ENCODE measurements around the gene SHROOM3. TPM values are rescaled to one million over a fixed set of nuclear protein-coding genes. Genes with fewer than 3 reads are reported as not detected.

SHROOM3 gene
- total RNA-seq, 1 donor from 2014 or later, result 8.0 TPM

GRCh38 chr4:76543378-76543777 lies 108.3 kb downstream of the SHROOM3 start:
- no peak for DNase-seq

- DNase-seq, result no peak
Measured at GRCh38 chr4:76544725-76545124, 109.7 kb downstream of the SHROOM3 start.

GRCh38 chr4:76545226-76545884 lies 110.3 kb downstream of the SHROOM3 start:
- DNase-seq, result no peak

- no peak for DNase-seq
Measured at GRCh38 chr4:76546327-76546726, 111.3 kb downstream of the SHROOM3 start.

GRCh38 chr4:76546759-76547742 lies 112.0 kb downstream of the SHROOM3 start:
- DNase-seq, result peak; percentile 19

- DNase-seq, result no peak
Measured at GRCh38 chr4:76548704-76549103, 113.7 kb downstream of the SHROOM3 start.

GRCh38 chr4:76549765-76550164 lies 114.7 kb downstream of the SHROOM3 start:
- DNase-seq, result no peak

- no peak for DNase-seq
Measured at GRCh38 chr4:76550966-76551780, 116.1 kb downstream of the SHROOM3 start.

GRCh38 chr4:76554630-76555029 lies 119.6 kb downstream of the SHROOM3 start:
- no peak for DNase-seq

- DNase-seq, result no peak
Measured at GRCh38 chr4:76556452-76556851, 121.4 kb downstream of the SHROOM3 start.

GRCh38 chr4:76558396-76559235 lies 123.6 kb downstream of the SHROOM3 start:
- no peak for DNase-seq

- no peak for DNase-seq
Measured at GRCh38 chr4:76559236-76560071, 124.4 kb downstream of the SHROOM3 start.

- DNase-seq, result peak; percentile 35
Measured at GRCh38 chr4:76562161-76562560, 127.1 kb downstream of the SHROOM3 start.

GRCh38 chr4:76562836-76563453 lies 127.9 kb downstream of the SHROOM3 start:
- DNase-seq, result peak; percentile 50

GRCh38 chr4:76563454-76564122 lies 128.6 kb downstream of the SHROOM3 start:
- no peak for DNase-seq

- DNase-seq, result peak; percentile 79
Measured at GRCh38 chr4:76564123-76564915, 129.3 kb downstream of the SHROOM3 start.

GRCh38 chr4:76568262-76568661 lies 133.2 kb downstream of the SHROOM3 start:
- no peak for DNase-seq

- no peak for DNase-seq
Measured at GRCh38 chr4:76569225-76569624, 134.2 kb downstream of the SHROOM3 start.

- no peak for DNase-seq
Measured at GRCh38 chr4:76569706-76570105, 134.7 kb downstream of the SHROOM3 start.
